NCI-H1105 treated with DMSO at 0.1 percent for 48 hours (cell line): ENCODE data around the gene PIP5K1A.
"Not testable (repeated sequence)": the region's sequence is repeated elsewhere in the genome, so short reads cannot be mapped to it uniquely, and the experiment has no call there.

Experiments
- DNase-seq: peaks from one replicate; lab custom pipeline; 2025; lab: John Stamatoyannopoulos, UW

PIP5K1A gene, protein sequence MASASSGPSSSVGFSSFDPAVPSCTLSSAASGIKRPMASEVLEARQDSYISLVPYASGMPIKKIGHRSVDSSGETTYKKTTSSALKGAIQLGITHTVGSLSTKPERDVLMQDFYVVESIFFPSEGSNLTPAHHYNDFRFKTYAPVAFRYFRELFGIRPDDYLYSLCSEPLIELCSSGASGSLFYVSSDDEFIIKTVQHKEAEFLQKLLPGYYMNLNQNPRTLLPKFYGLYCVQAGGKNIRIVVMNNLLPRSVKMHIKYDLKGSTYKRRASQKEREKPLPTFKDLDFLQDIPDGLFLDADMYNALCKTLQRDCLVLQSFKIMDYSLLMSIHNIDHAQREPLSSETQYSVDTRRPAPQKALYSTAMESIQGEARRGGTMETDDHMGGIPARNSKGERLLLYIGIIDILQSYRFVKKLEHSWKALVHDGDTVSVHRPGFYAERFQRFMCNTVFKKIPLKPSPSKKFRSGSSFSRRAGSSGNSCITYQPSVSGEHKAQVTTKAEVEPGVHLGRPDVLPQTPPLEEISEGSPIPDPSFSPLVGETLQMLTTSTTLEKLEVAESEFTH

DNA sequence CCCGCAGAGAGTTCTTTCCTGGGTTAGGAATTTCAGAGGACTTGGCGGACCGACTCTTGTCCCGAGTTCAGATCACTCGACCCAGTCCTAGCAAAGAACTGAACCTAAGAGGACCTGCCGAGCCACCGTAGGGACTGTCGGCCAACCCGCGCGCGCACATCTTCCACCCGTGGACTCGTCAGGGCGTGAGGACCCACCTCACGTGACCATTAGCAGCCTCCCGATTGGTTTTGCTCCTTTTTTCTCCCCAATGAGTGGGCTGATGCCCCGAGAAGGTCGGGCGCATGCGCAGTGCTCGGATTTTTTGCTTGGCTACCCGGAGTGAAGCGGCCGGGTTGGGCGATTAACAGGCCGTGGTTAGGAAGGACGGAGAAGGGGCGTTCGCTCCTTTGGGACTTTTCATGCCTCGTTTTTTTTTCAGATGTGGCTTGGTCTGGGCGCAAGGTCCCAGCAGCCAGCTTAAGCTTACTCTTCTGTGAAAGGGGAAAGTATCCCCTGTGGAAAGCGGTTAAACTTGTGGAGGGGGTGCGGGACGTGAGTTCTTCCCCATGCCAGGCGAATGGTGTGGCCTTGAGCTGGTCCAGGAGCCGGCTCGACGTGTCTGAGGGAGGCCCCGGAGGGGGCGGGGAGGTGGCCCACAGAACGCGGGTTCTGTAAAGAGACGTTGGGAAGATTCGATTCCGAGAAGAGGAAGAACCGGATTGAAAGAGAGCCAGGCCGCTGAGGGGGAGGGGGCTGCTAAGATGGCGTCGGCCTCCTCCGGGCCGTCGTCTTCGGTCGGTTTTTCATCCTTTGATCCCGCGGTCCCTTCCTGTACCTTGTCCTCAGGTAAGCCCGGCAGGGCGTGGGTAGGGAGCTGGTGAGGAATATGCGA, at the start of gene PIP5K1A:
PIP5K1A (plus strand) TSS at position 299 of the 874 bp plus-strand sequence; CDS start at position 744, 445 bp downstream.
- DNase-seq: peak; percentile 99

DNA sequence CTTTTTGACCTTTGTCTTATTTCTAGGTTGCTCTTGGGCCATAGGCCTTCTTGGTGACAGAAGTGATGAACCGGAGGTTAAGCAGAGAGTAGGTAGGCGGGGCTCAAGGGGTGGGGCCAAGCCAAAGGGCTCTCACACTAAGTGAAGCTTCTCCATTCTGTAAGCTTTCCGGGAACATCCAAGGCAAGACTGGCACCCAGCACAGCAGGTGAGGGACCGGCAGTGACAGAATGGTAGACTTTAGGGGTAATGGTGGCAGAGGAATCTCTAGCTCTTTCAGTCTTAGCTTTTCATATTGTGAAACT, 41.9 kb upstream of the PIP5K1A start, which contains the start of gene TNFAIP8L2:
TNFAIP8L2 (plus strand) TSS at position 135 of the 305 bp plus-strand sequence. CDS start 2,049 bp downstream, outside the sequence.
- DNase-seq: no peak

DNA sequence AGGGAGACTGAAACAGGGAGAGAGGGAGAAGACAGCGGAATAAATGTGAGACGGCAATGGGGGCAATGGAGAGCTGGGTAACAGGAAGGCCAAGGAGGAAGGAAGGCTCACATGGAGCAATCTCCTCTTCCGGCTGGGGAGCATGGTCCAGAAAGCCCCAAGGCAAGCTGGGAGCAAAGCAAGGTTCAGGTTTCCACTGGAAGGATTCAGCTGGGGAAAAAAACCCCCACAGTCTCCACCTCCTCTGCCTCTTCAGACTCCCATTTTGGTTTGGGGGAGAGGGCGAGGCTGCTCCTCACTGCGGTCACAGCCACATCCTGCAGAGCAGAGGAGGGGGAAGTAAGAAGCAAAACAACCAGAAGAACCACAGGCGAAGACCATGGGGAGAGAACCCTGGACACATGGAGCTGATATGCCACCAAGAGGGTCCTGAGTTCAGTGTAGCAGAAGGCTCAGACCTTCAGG, 41.3 kb upstream of the PIP5K1A start:
- DNase-seq: no peak

DNA sequence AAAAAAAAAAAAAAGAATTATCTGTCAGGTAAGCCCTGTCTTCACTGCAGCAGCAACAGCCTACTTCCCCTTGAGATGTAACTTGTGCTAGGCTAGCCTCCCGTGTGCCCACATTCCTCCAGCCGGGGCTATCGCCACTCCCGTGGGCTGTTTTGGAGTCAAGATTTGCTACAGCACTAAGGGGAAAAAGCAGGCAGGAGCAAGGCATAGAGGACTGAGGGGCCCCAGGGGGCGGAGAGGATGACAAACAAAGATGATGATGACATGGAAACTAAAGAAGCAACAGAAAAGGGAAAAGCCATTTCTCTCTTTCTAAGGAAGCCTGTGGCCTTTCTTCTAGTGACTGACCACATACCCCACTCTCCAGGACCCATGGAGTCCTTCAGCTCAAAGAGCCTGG, 40.0 kb upstream of the PIP5K1A start:
- DNase-seq: no peak

DNA sequence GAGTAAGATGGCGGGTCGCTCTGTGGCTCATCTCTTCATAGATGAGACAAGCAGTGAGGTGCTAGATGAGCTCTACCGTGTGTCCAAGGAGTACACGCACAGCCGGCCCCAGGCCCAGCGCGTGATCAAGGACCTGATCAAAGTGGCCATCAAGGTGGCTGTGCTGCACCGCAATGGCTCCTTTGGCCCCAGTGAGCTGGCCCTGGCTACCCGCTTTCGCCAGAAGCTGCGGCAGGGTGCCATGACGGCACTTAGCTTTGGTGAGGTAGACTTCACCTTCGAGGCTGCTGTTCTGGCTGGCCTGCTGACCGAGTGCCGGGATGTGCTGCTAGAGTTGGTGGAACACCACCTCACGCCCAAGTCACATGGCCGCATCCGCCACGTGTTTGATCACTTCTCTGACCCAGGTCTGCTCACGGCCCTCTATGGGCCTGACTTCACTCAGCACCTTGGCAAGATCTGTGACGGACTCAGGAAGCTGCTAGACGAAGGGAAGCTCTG, 39.6 kb upstream of the PIP5K1A start:
- DNase-seq: no peak

DNA sequence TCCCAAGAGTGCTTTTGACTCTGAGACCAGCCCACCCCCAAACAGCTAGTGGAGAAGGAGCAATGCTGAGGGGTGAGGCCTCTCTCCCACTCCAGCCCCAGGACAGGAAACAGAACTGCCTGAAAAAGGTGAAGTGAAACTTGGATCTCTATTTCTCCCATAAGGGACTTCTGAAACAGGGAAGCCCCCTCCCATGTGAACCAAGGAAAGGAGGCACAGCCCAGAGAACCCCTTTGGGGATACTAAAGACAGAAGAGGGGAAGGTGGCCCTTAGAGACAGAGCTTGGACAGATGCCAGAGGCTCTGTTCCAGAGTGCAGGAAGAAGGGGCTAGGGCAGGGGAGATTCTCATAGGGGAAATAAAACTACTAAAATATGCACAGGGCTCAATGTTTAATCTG, 39.0 kb upstream of the PIP5K1A start:
- no peak for DNase-seq

DNA sequence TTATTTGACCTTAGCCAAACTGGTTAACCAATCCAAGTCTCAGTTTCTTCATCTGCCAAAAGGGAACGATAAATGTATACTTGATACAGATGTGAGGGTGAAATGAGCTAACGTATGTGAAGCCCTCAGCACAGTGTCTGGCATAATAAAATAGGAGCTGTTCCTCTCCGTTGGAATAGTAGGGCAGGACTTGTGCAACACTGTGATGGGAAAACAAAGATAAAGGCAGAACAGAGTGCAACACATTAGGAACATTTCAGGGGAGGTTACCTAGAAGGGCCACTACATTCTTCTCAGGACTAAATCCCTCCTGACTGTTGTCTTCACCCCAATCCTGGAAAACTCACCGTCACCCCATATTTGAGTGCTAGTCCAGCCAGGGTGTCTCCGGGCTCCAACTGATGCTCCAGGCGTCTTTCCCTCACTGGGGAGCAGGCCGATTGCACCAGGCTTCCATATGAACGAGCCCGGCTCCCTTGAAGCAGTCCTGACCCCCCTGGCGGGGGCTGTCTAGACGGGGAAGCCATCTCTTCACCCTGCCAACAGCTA, 33.5 kb upstream of the PIP5K1A start:
- no peak for DNase-seq

DNA sequence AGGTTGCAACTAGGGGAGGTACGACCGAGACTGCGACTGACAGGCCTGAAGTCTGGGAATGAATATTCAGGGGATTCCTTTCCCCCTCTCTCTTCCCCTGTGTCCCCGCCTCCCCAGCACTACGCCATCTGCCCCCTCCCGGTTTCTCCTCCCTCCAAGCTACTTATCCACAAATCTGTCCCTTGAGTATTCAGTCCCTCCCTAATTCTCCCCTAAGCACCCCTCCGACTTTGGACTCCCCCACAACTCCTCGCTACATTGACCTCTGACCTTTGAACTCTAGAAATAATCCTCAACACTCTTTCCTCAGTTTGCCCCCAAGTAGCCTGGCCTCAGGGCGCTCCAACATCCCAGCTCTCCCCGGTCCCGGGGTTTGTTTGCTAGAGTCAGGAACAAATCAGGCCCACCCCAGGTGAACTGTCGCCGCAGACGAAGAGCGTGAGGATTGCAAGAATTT, 33.0 kb upstream of the PIP5K1A start:
- DNase-seq: peak; percentile 41

DNA sequence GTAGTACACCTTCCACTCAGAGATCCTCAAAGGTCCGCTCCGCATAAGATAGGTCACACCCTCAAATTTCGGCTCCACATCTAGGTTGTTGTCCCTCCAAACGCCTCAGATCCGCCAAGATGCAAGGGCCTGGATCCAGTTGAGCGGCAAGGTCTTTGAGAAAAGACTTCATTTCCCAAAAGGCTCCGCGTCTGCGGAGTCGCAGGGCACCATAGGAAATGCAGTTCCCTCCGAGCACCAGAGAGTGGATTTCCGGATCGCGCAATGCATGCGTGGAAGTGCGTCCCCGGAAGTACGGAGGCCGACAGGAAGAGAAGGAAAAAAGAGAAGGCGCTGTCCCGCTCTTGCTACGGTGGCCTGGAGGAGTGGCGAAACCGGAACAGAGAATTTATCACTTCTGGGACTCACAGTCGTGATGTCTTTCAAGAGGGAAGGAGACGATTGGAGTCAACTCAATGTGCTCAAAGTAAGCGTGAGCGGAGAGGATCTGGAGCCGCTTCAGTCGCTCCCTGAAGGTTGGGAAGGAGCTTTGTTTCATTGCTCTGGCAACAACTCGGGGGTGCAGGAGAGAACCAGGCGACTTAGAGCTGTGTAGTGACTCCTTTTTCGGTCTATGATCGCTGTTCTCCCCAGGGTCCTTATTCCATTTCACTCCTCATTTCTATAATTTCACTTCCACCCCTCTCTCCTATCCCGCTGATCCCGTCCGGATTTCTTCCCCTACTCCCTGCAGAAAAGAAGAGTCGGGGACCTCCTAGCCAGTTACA, 32.4 kb upstream of the PIP5K1A start, which contains the start of the genes LYSMD1 and SCNM1:
LYSMD1 (minus strand) TSS at position 165 of the 767 bp plus-strand sequence. CDS start 644 bp downstream, outside the sequence.
SCNM1 (plus strand) TSS at position 407 of the 767 bp plus-strand sequence; CDS start at position 416, 9 bp downstream.
- peak; percentile 97 for DNase-seq

DNA sequence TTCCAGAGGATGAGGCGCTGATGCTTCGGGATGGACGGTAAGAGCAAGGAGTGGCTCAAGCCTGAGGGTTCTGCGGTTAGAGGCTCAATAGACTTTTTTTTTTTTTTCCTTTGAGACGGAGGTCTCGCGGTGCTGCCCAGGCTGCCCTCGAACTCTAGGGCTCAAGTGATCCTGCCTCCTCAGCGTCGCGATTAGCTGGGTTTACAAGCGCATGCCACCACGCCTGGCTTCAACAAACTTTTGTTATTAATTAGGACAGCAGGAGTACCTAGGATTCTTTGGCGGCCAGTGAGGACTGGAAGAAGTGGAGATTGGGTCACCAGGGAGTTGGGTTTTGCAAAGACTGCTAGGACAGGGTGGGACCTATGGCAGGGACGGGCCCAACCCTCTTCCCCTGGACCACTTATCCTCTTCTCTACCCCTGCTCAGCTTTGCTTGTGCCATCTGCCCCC, 31.8 kb upstream of the PIP5K1A start:
- DNase-seq: no peak

DNA sequence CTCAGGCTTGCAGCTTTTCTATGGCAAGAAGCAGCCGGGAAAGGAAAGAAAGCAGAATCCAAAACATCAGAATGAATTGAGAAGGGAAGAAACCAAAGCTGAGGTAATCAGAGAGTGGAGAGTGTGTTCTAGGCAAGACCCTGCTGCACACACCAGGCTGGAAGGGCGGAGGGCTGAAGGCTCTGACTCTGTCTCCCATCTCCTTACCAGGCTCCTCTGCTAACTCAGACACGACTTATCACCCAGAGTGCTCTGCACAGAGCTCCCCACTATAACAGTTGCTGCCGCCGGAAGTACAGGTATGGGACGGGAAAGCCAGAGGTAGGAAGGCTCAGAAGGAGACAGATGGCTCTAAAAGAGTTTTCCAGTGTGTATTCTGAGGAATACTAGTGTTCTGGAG, 31.2 kb upstream of the PIP5K1A start:
- DNase-seq: no peak

DNA sequence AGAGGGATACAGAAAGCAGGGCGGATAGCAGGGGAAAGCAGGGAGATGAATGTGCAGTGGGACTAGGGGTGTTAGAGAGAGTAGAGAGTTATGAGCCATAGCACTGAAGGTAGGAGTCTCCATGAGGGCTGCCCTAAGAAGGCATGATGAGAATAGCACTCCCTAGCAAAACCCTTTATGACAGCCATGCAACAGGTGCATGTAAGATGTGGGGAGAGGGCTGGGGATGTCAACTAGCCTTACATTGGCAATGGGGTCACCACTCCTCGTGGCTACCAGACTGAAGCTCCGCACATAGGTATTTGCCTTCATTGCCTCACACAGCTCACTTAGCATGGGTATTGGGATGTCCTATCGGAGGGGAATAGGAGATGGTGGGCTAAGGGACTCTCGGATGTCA, 27.2 kb upstream of the PIP5K1A start:
- no peak for DNase-seq

DNA sequence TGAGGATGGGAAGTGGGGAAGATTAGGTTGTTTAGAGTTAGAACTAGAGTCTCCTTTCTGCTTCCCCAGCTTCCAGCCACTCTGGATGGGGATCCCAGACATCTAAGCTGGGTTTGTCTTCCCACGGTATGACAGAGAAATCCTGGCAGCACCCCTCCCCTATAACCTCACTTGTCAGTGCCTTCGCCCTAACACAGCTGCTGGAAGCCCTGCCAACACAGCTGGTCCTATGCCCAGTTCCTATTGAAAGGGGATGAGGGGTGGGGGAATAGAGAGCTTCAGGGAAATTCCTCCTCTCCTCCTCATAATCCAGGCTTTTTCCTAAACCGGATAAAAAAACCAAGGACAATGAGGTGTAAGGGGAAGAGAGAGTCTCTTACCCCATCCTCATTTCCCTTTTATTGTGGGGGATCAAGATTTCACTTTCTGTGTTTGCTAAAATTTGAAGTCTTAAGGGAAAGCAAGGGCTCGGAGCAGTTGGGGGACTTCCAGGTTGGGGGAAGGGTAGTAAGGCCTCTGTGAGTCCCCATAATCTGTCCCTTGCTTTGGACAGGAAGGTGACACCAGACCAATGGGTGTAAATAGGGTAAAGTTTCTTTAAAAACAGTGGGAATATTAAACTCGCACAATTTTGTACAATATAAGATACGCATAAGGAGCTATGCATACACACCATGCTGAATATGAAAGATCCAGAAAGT, 23.2 kb upstream of the PIP5K1A start:
- DNase-seq: no peak

DNA sequence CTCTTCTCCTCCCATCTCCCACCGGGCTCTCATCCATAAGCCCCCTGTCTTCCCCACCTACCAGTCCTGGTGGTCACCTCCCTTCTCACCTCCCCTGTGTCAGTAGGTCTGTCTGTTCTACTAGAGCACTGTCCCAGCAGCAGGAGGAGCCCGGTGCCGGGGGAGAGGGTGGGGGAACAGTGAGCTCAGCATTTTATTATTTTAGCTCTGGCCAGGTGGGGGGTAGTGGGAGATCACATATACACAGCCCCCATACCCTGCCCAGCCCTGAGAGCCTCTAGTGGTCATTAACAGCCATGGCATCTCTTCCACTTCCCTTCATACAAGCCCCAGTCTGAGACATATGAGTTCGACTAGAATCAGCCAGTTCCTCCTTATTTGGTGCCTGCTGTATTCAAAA, 22.5 kb upstream of the PIP5K1A start, which contains the start of gene TMOD4:
TMOD4 (minus strand) TSS at position 119 of the 400 bp plus-strand sequence. CDS start 1,106 bp downstream, outside the sequence.
- DNase-seq: no peak

DNA sequence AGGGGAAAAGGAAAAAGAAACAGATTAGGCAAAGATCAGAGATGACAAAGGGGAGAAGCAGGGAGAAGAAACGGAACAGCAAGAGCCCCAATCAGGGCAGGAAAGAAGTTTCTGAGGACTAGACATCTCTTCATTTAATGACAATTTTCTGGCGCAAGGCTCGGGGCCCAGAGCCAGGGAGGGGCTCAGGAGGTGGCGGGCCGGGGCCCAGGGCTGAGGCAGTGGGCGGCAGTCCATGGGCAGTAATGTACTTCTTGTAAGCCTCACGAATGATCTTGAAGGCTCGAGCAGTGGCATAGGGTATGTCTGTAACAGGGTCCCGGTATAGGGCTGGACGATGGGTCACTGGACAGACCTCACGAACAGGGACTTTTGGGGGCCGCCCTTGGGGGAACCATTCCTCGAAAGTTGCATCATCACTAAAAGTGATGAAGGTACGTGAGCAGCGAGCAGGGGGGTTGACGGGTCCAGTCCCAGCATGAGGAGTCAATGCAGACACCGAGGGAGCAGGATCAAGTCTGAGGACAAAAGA, 21.8 kb upstream of the PIP5K1A start:
- no peak for DNase-seq

DNA sequence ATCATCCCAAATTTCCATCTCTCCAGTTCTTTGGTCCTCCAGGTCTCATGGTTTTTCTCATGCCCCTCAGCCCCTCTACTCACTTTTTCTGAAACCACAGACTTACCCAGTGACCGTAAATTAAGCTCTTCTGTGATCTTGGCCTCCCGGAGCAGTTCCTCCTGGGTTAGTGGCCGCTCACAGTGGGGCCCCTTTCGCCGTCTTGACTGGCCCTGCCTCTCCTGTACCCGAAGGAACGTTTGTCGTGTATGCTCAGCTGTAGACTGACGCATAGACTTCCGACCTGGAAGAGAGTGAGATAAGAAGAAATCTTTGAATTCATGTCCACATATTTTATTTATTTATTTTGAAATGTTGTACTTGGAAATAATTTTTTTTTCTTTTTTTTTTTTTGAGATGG, 14.1 kb upstream of the PIP5K1A start:
- no peak for DNase-seq

DNA sequence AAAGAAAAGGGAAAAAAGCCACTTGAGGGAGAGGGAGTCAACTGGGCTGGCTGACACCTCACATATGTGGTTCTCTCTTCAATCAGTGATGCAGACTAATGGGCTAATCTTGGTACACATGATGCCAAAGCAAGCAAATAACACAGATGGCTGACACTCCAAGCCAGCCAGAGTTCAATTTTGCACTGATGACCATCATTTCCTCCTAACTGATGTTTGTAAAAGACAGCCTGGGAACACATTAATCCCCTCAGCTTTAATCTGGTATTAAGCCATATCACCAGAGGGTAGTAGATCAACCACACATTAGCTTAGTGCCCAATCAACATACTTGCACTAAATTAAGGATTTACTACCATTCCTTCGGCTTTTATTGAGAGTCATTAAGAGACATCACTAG, 11.1 kb upstream of the PIP5K1A start:
- DNase-seq: no peak

DNA sequence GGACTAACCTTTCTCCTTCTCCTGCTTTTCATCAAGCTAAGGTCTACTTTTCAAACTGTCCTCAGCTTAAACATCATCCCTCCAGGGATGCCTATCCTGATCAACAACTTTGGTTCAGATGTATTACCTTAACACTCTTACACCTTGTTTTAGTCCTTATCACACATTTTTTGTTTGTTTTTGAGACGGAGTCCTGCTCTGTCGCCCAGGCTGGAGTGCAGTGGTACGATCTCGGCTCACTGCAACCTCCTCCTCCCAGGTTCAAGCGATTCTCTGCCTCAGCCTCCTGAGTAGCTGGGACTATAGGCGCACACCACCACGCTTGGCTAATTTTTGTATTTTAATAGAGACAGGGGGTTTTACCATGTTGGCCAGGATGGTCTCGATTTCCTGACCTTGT, 9.7 kb upstream of the PIP5K1A start:
- DNase-seq: not testable (repeated sequence)

DNA sequence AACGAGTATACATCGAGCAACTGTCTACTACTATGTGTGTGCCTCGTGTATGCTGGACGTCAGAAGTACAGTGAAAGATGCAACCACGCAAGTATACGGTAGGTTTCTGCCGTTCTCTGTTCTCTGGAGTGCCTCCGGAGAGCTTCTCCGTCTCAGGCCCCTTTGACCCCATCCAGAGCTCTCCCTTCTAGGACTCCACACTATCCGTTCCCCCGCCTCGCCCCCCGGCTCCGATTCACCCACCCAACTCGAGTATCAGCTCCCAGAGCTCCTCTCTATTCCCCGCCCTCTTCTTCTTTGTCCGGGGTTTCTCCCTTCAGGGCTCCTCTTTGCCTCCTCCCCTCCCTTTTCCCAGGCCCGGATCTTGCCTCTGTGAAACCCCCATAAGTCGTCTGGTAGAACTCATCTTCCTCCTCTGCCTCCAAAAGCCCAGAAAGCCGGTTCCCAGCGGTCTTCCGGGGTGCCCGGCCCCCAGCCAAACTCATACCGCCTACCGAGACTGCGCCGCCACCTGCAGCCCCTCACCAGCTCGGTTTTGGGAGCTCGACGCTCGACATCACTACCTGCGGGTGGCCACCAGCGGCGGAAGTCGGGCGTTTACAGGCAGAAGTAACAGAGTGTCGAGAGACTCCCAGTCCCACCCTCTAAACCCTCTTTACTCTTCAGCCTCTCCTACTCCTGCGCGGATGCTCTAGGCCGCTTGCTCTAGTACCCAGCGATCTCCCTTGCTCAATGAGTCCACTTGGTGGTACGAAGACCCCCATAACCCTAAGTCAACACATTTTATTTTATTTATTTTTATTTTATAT, 8.5 kb upstream of the PIP5K1A start, which contains the start of gene VPS72:
VPS72 (minus strand) TSS at position 561 of the 809 bp plus-strand sequence; CDS start at position 485, 76 bp downstream.
- peak; percentile 92 for DNase-seq
